Choroid plexus epithelial cell (primary cell): ENCODE measurements around the gene INTU.

Experiments
- DNase-seq: peaks from one replicate; pipeline ENCODE4 v3.0.0-alpha.2; 2010; ENCODE audit warnings: low read depth
- H3K4me3 ChIP-seq: 2 replicates; pipeline ENCODE4 v1.5.1; 2011; ENCODE audit warnings: low read depth, mild to moderate bottlenecking, control low read depth, low read length, moderate library complexity
- CTCF ChIP-seq: conservative IDR thresholded peaks from 2 replicates; pipeline ENCODE4 v1.5.1; 2011; ENCODE audit warnings: low read depth, mild to moderate bottlenecking, control low read depth, inconsistent platforms, low read length, moderate library complexity

The INTU gene

GRCh38 chr4:127771535-127772275, 138.9 kb downstream of the INTU start:
- no peak for DNase-seq
- no peak for TF ChIP-seq CTCF
- H3K4me3 ChIP-seq: no peak overlapping the region

DNA sequence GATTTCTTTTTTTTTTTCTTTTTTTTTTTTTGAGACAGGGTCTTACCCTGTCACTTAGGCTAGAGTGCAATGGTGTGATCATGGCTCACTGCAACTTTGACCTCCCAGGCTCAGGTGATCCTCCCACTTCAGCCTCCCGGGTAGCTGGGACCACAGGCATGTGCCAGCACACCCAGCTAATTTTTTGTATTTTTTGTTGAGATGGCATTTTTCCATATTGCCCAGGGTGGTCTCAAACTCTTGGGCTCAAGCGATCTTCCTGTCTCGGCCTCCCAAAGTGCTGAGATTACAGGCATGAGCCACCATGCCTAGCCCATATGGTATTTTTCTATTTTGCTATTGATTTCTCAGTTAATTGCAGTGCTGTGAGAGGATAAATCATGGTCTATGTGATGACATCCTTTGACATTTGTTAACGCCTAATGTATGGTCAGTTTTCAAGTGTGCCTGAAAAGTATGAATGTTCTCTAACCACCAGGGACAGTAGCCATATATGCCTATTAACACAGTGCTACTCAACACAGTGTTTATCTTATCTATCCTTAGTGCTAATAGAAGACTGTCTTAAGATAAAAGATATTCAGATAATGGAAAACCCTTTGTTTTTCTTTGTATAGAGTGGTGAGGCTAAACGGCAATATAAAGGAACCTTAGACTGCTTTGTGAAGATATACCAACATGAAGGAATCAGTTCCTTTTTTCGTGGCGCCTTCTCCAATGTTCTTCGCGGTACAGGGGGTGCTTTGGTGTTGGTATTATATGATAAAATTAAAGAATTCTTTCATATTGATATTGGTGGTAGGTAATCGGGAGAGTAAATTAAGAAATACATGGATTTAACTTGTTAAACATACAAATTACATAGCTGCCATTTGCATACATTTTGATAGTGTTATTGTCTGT, 140.3 kb downstream of the INTU start:
- H3K4me3 ChIP-seq: no peak overlapping the region
- DNase-seq: no peak
- no peak for TF ChIP-seq CTCF

- no peak for TF ChIP-seq CTCF
- no peak for DNase-seq
- no peak overlapping the region for H3K4me3 ChIP-seq
These were observed 143.1 kb downstream of the INTU start for GRCh38 chr4:127775843-127776242.
